NCI-H2081 (cell line): Measurements from ENCODE around the gene CYB5R2.

Source experiments
- DNase-seq, 2 experiments: peaks; one replicate each; lab custom pipeline; 2025; lab: John Stamatoyannopoulos, UW

Gene CYB5R2

DNA sequence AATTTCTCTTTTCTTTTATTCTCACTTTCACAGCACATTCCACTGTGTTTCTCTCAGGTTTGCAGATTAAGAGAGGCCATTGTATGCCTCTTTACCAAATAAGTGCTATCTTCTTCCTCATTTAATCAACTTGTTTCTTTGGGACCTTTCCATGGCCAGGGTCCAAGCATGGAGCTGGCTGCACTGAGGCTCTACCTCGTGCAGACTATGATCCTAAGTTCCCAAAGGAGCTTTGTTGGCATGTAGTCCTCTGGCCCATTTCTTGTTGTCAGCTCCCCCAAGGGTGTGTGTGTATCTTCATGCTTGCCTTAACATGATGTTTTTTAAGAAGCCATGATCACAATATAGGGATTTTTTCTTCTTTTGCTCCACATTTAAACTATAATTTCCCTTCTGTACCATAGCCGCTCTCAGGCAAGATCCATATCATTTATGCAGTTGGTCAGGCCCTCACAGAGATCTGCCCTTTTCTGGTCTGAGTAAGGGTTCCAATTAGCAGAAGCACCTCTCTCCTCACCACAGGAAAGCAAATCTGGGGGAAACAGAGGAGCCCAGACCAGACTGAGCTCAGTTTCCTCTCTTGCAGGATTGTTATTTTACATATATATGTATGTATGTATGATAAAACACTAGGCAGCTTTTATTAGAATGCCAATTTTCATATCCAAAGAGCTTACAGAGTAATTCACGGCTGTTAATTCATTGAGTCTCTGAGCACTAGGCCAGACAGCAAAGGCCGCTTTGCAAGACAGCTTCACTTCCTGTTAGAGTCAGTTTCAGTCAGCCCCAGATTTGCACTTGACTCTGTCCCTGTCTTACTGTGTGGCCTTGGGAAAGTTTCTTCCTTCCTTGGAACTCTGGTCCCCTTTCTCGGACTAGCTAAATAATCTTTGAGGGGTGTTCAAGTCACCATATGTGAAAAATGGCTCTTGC is 34.3 kb downstream of the CYB5R2 start:
- no peak for DNase-seq

DNA sequence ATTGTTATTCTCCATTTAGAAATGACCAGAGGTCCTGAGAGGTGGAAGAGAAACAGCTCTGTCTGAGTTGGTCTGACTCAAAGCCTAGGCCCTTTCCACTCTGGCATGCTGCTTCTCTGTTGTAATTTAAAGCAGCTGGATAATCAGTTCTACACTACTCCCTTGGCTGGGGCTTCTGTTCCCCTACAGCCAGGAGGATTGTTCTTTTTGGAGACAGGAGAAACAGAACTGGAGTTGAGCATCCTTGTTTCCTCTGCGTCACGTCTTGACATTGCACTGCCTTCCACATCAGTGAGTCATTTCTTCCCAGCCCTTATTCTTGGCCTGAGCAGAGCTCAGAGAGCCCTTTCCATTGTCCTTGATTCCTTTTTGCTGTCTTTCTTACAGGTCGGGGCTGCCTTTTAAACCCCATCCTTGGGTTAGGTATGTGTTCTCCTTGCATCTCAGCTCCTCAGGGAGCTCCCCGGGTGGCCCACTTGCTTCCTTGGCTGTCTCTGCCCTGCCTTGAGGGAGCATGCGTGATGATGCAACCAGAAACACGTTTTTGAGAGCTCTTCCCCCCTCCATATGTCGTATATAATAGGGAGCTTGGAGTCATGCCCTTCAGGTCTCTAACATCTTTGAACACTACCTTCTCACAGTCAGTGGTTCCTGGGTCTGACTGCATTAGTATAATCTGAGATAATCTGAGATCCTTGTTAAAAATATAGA is 35.7 kb downstream of the CYB5R2 start:
- no peak for DNase-seq

DNA sequence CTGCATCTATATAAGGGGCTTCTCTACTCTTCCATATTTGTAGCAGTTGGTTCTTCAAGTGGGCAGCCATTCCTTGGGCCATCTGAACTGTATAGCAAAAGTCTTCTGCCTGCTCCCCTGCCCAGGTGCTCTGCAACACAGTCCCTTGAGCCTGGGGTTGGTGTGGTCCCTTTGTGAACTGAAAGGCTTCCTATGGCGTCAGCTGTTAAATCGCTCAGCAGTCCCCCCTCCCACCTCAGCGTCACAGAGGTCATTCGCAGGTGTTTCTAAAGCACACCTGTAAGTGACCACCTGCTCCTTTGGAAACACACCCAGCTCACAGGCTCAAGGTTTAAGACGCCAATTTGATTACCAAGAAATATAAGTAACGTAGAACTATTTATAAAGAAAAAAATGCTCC is 37.0 kb downstream of the CYB5R2 start:
- DNase-seq, result no peak

DNA sequence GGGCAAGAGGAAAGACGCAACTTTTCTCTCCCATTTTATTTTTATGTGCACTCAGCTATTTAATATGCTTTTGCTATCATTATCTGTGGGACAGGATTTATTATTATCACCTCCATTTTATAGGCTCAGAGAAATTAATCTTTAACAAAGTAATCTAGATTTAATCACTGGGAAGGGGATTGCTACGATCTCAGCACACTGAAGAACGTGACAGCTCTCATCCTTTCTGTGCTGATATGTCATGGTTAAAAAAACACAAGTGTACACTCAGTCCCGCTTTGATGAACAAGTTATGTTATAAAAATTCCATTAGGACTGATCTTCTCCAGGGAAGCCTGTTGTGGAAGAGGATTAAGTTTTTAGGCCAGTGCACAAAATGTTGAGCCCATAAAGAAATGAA is 37.6 kb downstream of the CYB5R2 start:
- no peak for DNase-seq

DNA sequence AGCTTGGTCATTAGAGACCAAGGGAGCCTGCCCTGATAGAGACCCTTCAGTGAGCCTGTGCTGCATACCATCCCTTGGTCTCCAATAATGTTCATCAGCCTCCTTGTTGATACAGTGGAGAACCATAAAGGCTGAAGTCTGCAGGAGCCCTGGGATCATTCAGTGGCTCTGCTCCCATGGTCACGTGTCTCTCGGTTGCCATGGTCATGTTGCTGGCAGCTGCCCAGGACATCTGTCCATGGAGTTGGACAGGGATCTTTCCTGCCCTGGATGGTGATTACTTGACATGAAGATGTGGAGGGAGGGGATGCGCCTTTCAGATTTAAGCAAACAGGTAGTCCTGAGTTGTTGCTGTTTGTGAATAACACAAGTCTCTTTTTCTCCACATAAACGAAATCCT is 38.2 kb downstream of the CYB5R2 start:
- DNase-seq, result peak in 1 of 2 experiments; percentile 5

DNA sequence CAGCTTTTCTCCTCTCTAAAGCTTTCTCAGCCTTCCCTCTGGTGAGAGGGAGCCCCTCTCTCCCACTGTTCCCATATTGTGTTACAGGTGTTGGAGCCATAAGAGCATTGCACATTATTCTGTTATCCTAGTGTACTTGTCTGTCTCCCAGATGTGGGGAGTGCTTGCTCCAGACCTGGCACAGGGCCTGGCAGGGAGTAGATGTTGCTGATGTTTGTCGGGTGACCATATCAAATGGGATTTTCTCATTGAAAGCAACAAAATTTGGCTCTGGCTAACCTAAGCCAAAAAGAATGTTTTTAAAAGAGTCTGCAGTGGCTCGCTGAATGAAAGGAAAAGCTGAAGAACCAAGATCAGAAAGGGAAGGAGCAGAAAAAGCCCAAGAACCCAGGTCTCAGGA is 41.1 kb downstream of the CYB5R2 start:
- no peak for DNase-seq

GRCh38 chr11:7630002-7630401 is 43.3 kb downstream of the CYB5R2 start:
- DNase-seq, result no peak

- no peak for DNase-seq
Measured at GRCh38 chr11:7628660-7629059, 44.6 kb downstream of the CYB5R2 start.

DNA sequence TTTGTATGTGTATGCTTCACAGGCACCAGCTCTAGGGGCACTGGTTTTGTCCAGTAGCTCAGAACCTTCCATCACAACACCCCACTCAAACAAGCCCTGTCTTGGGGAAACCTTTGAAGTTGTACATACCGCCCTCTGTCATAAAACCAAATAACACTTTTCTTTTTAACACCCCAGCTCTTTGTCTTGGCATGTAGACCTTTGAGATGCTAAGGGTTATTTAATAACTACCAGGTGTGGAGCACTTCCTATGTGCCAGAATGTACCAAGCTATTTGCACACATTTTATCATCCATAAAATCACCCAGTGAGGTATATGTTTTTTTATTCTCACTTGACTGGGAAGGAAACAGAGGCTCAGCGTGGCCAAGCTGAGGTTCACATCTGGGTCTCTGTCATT is 50.6 kb downstream of the CYB5R2 start:
- no peak for DNase-seq

DNA sequence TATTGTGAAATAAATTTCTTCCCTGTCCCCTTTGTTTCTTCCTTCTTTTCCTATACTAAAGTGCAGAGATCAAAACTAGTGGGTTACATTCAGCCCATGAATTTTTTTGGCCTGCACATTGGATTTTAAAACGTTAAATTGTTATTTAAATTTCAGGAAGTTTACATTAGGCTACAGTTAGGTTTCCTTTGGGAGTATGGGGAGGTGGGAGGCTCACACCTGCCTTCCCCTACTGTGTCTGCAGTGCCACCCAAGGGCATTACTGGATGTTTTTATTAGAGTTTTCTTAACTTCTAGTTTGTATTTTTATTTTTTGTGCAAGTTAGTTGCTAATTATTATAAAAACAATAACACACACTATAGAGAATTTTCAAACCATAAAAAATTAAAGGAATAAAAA is 51.7 kb downstream of the CYB5R2 start:
- DNase-seq, result no peak

GRCh38 chr11:7621090-7621489 is 52.2 kb downstream of the CYB5R2 start:
- DNase-seq, result no peak

- no peak for DNase-seq
Measured at GRCh38 chr11:7619322-7619721, 54.0 kb downstream of the CYB5R2 start.

- DNase-seq, result no peak
Measured at GRCh38 chr11:7617032-7617431, 56.3 kb downstream of the CYB5R2 start.
